Measurements from ENCODE around the gene SERBP1. TPM values are rescaled to one million over a fixed set of nuclear protein-coding genes. Genes with fewer than 3 reads are reported as not detected.
A peak's percentile ranks its signal among the peaks of the same experiment; 100 is the strongest.

SERBP1 gene
- total RNA-seq, 1 donor from 2014 or later = 247 TPM

- FAIRE-seq = no peak
- Histone ChIP-seq H3K27me3 (ENCODE audit: control insufficient read depth, insufficient read depth, low read length) (no peaks in the 10 kb centered on the region), H3K36me3 (ENCODE audit: control insufficient read depth, insufficient read depth, low read length) (no peaks in the 10 kb centered on the region), H3K4me3 (ENCODE audit: low read depth, low read length) (no peak overlapping the region)
- no peak for DNase-seq (ENCODE audit: low read depth)
- TF ChIP-seq, protein P1, sequence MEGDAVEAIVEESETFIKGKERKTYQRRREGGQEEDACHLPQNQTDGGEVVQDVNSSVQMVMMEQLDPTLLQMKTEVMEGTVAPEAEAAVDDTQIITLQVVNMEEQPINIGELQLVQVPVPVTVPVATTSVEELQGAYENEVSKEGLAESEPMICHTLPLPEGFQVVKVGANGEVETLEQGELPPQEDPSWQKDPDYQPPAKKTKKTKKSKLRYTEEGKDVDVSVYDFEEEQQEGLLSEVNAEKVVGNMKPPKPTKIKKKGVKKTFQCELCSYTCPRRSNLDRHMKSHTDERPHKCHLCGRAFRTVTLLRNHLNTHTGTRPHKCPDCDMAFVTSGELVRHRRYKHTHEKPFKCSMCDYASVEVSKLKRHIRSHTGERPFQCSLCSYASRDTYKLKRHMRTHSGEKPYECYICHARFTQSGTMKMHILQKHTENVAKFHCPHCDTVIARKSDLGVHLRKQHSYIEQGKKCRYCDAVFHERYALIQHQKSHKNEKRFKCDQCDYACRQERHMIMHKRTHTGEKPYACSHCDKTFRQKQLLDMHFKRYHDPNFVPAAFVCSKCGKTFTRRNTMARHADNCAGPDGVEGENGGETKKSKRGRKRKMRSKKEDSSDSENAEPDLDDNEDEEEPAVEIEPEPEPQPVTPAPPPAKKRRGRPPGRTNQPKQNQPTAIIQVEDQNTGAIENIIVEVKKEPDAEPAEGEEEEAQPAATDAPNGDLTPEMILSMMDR (IDR thresholded peaks at IDR 0.05; ENCODE audit: insufficient read depth, low read length, severe bottlenecking) = no peak
Measured at GRCh38 chr1:67368046-67368514, 62.1 kb downstream of the SERBP1 start.

GRCh38 chr1:67367370-67368045 is 62.7 kb downstream of the SERBP1 start:
- DNase-seq (ENCODE audit: low read depth) (peak; percentile 42), FAIRE-seq (no peak)
- H3K4me3 ChIP-seq (ENCODE audit: low read depth, low read length) = no peak overlapping the region
- no peaks in the 10 kb centered on the region for H3K36me3 ChIP-seq (ENCODE audit: control insufficient read depth, insufficient read depth, low read length)
- no peaks in the 10 kb centered on the region for H3K27me3 ChIP-seq (ENCODE audit: control insufficient read depth, insufficient read depth, low read length)
- TF ChIP-seq, protein P1 (IDR thresholded peaks at IDR 0.05; ENCODE audit: insufficient read depth, low read length, severe bottlenecking) = no peak

DNA sequence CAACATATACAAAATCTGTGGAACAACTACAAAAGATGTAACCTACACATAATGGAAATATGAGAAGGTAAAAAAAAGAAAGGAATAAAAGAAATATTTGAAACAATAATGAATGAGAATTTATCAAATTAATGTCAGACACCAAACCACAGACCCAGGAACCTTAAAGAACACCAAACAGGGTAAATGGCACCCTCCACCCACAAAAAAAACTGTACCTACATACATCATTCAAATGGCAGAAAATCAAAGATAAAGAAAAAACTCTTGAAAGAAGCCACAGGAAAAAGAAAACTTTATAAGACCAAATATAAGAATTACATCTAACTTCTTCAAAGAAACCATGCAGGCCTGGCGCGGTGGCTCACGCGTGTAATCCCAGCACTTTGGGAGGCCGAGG is 68.6 kb downstream of the SERBP1 start:
- H3K4me3 ChIP-seq (ENCODE audit: low read depth, low read length) = no peak overlapping the region
- TF ChIP-seq, protein P1 (IDR thresholded peaks at IDR 0.05; ENCODE audit: insufficient read depth, low read length, severe bottlenecking) = no peak
- FAIRE-seq (no peak), DNase-seq (ENCODE audit: low read depth) (no peak)
- no peaks in the 10 kb centered on the region for H3K27me3 ChIP-seq (ENCODE audit: control insufficient read depth, insufficient read depth, low read length)
- no peaks in the 10 kb centered on the region for H3K36me3 ChIP-seq (ENCODE audit: control insufficient read depth, insufficient read depth, low read length)

- no peaks in the 10 kb centered on the region for H3K36me3 ChIP-seq (ENCODE audit: control insufficient read depth, insufficient read depth, low read length)
- no peak overlapping the region for H3K4me3 ChIP-seq (ENCODE audit: low read depth, low read length)
- H3K27me3 ChIP-seq (ENCODE audit: control insufficient read depth, insufficient read depth, low read length) = no peaks in the 10 kb centered on the region
- DNase-seq (ENCODE audit: low read depth) (no peak), FAIRE-seq (no peak)
- TF ChIP-seq, protein P1 (IDR thresholded peaks at IDR 0.05; ENCODE audit: insufficient read depth, low read length, severe bottlenecking) = no peak
Measured at GRCh38 chr1:67359592-67359991, 70.6 kb downstream of the SERBP1 start.

Other genes starting within 250 kb of the SERBP1 start
- gene IL12RB2, start 122.5 kb downstream of the SERBP1 start, total RNA-seq = 0.51 and 0.53 TPM in 2 replicates